Spleen (tissue), 11 donors: ENCODE results near the gene SLC23A3. TPM values are rescaled to one million over a fixed set of nuclear protein-coding genes. Genes with fewer than 3 reads are reported as not detected.

ENCODE experiments used
- DNase-seq: peaks from one replicate; pipeline ENCODE4 v3.0.0-alpha.2; 2020
- H3K27ac ChIP-seq, 8 donors: fragments of 200-600 bp; sonication (generic) in 7 of 8; 1 replicate in 4 of 8; 2 replicates in 4 of 8; pipeline versions ENCODE4 v1.5.0 to v1.8.0; 2016 to 2021; ENCODE audit warnings: inconsistent platforms in 4 of 8, mild to moderate bottlenecking in 4 of 8, moderate library complexity in 1 of 8
- H3K27me3 ChIP-seq, 7 donors: fragments of 200-600 bp; sonication (generic) in 6 of 7; replicated peaks in 1 of 7; 1 replicate in 4 of 7; 2 replicates in 3 of 7; pipeline versions ENCODE4 v1.5.0 to v1.8.0; 2016 to 2021; ENCODE audit warnings: inconsistent platforms in 3 of 7, mild to moderate bottlenecking in 1 of 7
- H3K36me3 ChIP-seq, 6 donors: fragments of 200-600 bp; sonication (generic) in 5 of 6; 1 replicate in 4 of 6; 2 replicates in 2 of 6; pipeline versions ENCODE4 v1.5.0 to v1.8.0; 2016 to 2021; ENCODE audit warnings: inconsistent platforms in 2 of 6
- H3K4me1 ChIP-seq, 6 donors: fragments of 200-600 bp; sonication (generic) in 5 of 6; 1 replicate in 3 of 6; 2 replicates in 3 of 6; pipeline versions ENCODE4 v1.5.0 to v1.8.0; 2016 to 2021; ENCODE audit warnings: inconsistent platforms in 3 of 6
- H3K4me3 ChIP-seq, 8 donors: fragments of 200-600 bp; sonication (generic) in 7 of 8; 1 replicate in 4 of 8; 2 replicates in 4 of 8; pipeline versions ENCODE4 v1.5.0 to v1.8.0; 2016 to 2021; ENCODE audit warnings: inconsistent platforms in 4 of 8, mild to moderate bottlenecking in 4 of 8, moderate library complexity in 2 of 8
- H3K9me3 ChIP-seq, 8 donors: fragments of 200-600 bp; sonication (generic) in 7 of 8; 1 replicate in 4 of 8; 2 replicates in 4 of 8; pipeline versions ENCODE4 v1.5.0 to v1.8.0; 2016 to 2021; ENCODE audit warnings: inconsistent platforms in 4 of 8
- CTCF ChIP-seq, 11 experiments: fragments of 200-600 bp in 7 of 11; fragments of 450-650 bp in 4 of 11; sonication (generic) in 4 of 11; IDR thresholded peaks in 8 of 11; conservative IDR thresholded peaks in 3 of 11; 1 replicate in 7 of 11; 2 replicates in 4 of 11; pipeline versions ENCODE4 v1.4.0 to v1.8.0; 2016 to 2021; ENCODE audit warnings: antibody characterized with exemption in 11 of 11, inconsistent platforms in 4 of 11, mild to moderate bottlenecking in 1 of 11
- POLR2A ChIP-seq, 3 donors: fragments of 450-650 bp; IDR thresholded peaks; one replicate each; pipeline ENCODE4 v1.5.1; 2017; ENCODE audit warnings: antibody characterized with exemption in 3 of 3, mild to moderate bottlenecking in 1 of 3
- POLR2AphosphoS5 ChIP-seq, 3 donors: sonication (generic); formaldehyde crosslinking; IDR thresholded peaks; one replicate each; pipeline ENCODE4 v1.5.1; 2017; ENCODE audit warnings: antibody characterized with exemption in 3 of 3
- WGBS, 5 donors: extraction: QIAGEN DNeasy Blood & Tissue Kit in 3 of 5; methylation state at CpG; one replicate each; pipeline versions ENCODE4 v1.1.5 to v1.1.7; 2013 to 2018; 5-methylcytosine and 5-hydroxymethylcytosine counted together
- intact Hi-C: fragments of 100-400 bp; cut with DNase I; formaldehyde crosslinking; loops from one replicate; pipeline ENCODE4 v1.15.0; 2023; ENCODE audit warnings: low total_unique reads
- polyA plus RNA-seq, 3 donors: library from polyadenylated mRNA; stranded (reverse); fragments of 200-250 nt; gene quantifications; one replicate each; pipeline ENCODE4 v1.2.1, GENCODE V29; 2013
- total RNA-seq, 7 donors: library from RNA; depleted of rRNA in 3 of 7; stranded (reverse); fragments of >200 nt in 3 of 7; fragmentation: NEBNext Ultra II Directional in 4 of 7; extraction: Animal tissue kit (Norgen Biotek cat#: 25700) in 4 of 7; gene quantifications; one replicate each; pipeline versions ENCODE4 v1.1.0 to v1.2.1, GENCODE V29; 2016 to 2021
- donor health status: healthy with polysubstance abuse.
- donor health status: DM: no; HTN: no; CAD: no; lungs with moderate emphysema.
- donor health status: DM: no; HTN: no; CAD: no.
- donor health status: Bipolar disorder and iron deficiency.
- donor health status: healthy.
- donor health status: DM: no; HTN: no; CAD: no.
- donor health status: DM: yes; HTN: yes; CAD: no.

Gene SLC23A3
- total and polyA plus RNA-seq, 10 donors, result 1.2 to 5.0 (median 3.0) TPM

- TF ChIP-seq POLR2A (IDR thresholded peaks at IDR 0.05) (no peak), POLR2AphosphoS5 (IDR thresholded peaks at IDR 0.05) (no peak)
- 82 to 90% (median 85%) methylated on average over 5 of the region's 5 CpGs for WGBS, 5 donors
- peaks cover 0 to 20% (median 0%) of the 10 kb centered on the region in 7 donors for H3K27me3 ChIP-seq
Observed at GRCh38 chr2:219198974-219199373, 29.1 kb upstream of the SLC23A3 start.

DNA sequence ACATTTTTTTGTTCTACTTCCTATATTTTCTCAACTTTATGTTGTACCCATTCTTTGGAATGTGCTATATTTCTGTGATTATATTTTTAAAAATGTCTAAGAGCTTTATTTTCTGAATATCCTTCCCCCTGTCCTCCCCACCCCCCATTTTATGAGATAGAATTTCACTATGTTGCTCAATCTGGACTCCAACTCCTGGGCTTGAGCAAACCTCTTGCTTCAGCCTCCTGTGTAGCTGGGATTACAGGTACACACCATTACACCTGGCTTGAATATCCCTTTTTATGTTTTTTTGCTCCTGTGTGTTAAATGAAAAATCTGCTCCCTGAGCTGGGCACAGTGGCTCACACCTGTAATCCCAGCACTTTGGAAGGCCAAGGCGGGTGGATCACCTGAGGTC lies 27.6 kb upstream of the SLC23A3 start:
- no peaks in the 10 kb centered on the region for H3K36me3 ChIP-seq
- H3K27ac ChIP-seq, result no peak overlapping the region
- DNase-seq, result no peak
- peaks cover 0 to 20% (median 0%) of the 10 kb centered on the region in 7 donors for H3K27me3 ChIP-seq
- no peaks in the 10 kb centered on the region for H3K4me1 ChIP-seq
- TF ChIP-seq CTCF (IDR thresholded peaks at IDR 0.05 in 8 of 11, conservative IDR thresholded peaks at IDR 0.05 in 3 of 11) (no peak), POLR2A (IDR thresholded peaks at IDR 0.05) (no peak), POLR2AphosphoS5 (IDR thresholded peaks at IDR 0.05) (no peak)
- no peak overlapping the region for H3K4me3 ChIP-seq
- 77 to 100% (median 92%) methylated on average over 1 of the region's 1 CpG for WGBS, 5 donors
- H3K9me3 ChIP-seq, result no peaks in the 10 kb centered on the region
- intact Hi-C loops, result no loop called here

More at GRCh38 chr2:219198974-219199373, 29.1 kb upstream of the SLC23A3 start:
- H3K27ac ChIP-seq, result no peak overlapping the region
- intact Hi-C loops, result no loop called here
- H3K4me3 ChIP-seq, result no peak overlapping the region
- H3K36me3 ChIP-seq, result no peaks in the 10 kb centered on the region
- no peak for DNase-seq
- H3K4me1 ChIP-seq, result no peaks in the 10 kb centered on the region
- H3K9me3 ChIP-seq, result no peaks in the 10 kb centered on the region

- WGBS, 5 donors, result 73 to 85% (median 81%) methylated on average over 7 of the region's 7 CpGs
Observed at GRCh38 chr2:219186754-219187456, 17.1 kb upstream of the SLC23A3 start.

GRCh38 chr2:219184121-219184520 lies 14.3 kb upstream of the SLC23A3 start:
- Histone ChIP-seq H3K27me3 (no peaks in the 10 kb centered on the region), H3K27ac (no peak overlapping the region), H3K4me3 (no peak overlapping the region), H3K4me1 (peaks cover 4 to 41% (median 26%) of the 10 kb centered on the region in 6 donors), H3K36me3 (peaks cover 0 to 74% (median 54%) of the 10 kb centered on the region in 6 donors), H3K9me3 (no peaks in the 10 kb centered on the region)
- intact Hi-C loops, result no loop called here
- DNase-seq, result no peak
- no peak for TF ChIP-seq CTCF (IDR thresholded peaks at IDR 0.05 in 8 of 11, conservative IDR thresholded peaks at IDR 0.05 in 3 of 11)
- no peak for TF ChIP-seq POLR2AphosphoS5 (IDR thresholded peaks at IDR 0.05)
- no peak for TF ChIP-seq POLR2A (IDR thresholded peaks at IDR 0.05)
- WGBS, 5 donors, result 83 to 99% (median 95%) methylated on average over 2 of the region's 2 CpGs

More at GRCh38 chr2:219186754-219187456, 17.1 kb upstream of the SLC23A3 start:
- peaks cover 0 to 13% (median 7%) of the 10 kb centered on the region in 6 donors for H3K4me1 ChIP-seq
- H3K27me3 ChIP-seq, result no peaks in the 10 kb centered on the region
- no peaks in the 10 kb centered on the region for H3K9me3 ChIP-seq
- peak overlapping the region in 2 of 8 donors; percentile 19 to 22 for H3K27ac ChIP-seq
- intact Hi-C loops, result no loop called here
- H3K36me3 ChIP-seq, result peaks cover 0 to 48% (median 31%) of the 10 kb centered on the region in 6 donors
- no peak for DNase-seq
- TF ChIP-seq POLR2A (IDR thresholded peaks at IDR 0.05), result no peak
- peak in 1 of 3 donors; percentile 31 for TF ChIP-seq POLR2AphosphoS5 (IDR thresholded peaks at IDR 0.05)
- no peak for TF ChIP-seq CTCF (IDR thresholded peaks at IDR 0.05 in 8 of 11, conservative IDR thresholded peaks at IDR 0.05 in 3 of 11)
- no peak overlapping the region for H3K4me3 ChIP-seq
